Stimulated activated CD4-positive, alpha-beta T cell treated with anti-CD3 and anti-CD28 coated beads, Interleukin-15, amount 100 ng/mL, for 48 hours (primary cell): Measurements from ENCODE around the gene SV2C.

Experiments used
- DNase-seq, 2 donors: peaks; one replicate each; pipeline ENCODE4 v3.0.0-alpha.2; 2020; ENCODE audit warnings: low read depth in 2 of 2

The SV2C gene

GRCh38 chr5:76165711-76166374 lies 82.7 kb downstream of the SV2C start:
- no peak for DNase-seq

- no peak for DNase-seq
Observed at GRCh38 chr5:76166886-76167576, 83.8 kb downstream of the SV2C start.

- DNase-seq = no peak
Observed at GRCh38 chr5:76169146-76169905, 86.1 kb downstream of the SV2C start.

GRCh38 chr5:76174101-76174500 lies 90.9 kb downstream of the SV2C start:
- no peak for DNase-seq

GRCh38 chr5:76175051-76175666 lies 92.0 kb downstream of the SV2C start:
- peak in 1 of 2 donors; percentile 32 for DNase-seq

GRCh38 chr5:76175821-76176403 lies 92.7 kb downstream of the SV2C start:
- no peak for DNase-seq

- no peak for DNase-seq
Observed at GRCh38 chr5:76177978-76178377, 94.8 kb downstream of the SV2C start.

- no peak for DNase-seq
Observed at GRCh38 chr5:76178913-76179312, 95.7 kb downstream of the SV2C start.

GRCh38 chr5:76180814-76181805 lies 97.9 kb downstream of the SV2C start:
- no peak for DNase-seq

- no peak for DNase-seq
Observed at GRCh38 chr5:76187386-76187785, 104.2 kb downstream of the SV2C start.

- DNase-seq = no peak
Observed at GRCh38 chr5:76190356-76190755, 107.2 kb downstream of the SV2C start.

GRCh38 chr5:76192837-76193236 lies 109.7 kb downstream of the SV2C start:
- DNase-seq = no peak

GRCh38 chr5:76193635-76194034 lies 110.5 kb downstream of the SV2C start:
- no peak for DNase-seq

- DNase-seq = no peak
Observed at GRCh38 chr5:76194340-76194739, 111.2 kb downstream of the SV2C start.

GRCh38 chr5:76196457-76196856 lies 113.3 kb downstream of the SV2C start:
- no peak for DNase-seq

GRCh38 chr5:76196886-76197489 lies 113.8 kb downstream of the SV2C start:
- DNase-seq = no peak

- DNase-seq = no peak
Observed at GRCh38 chr5:76197726-76198125, 114.5 kb downstream of the SV2C start.

GRCh38 chr5:76199336-76200318 lies 116.4 kb downstream of the SV2C start:
- no peak for DNase-seq

GRCh38 chr5:76202182-76202581 lies 119.0 kb downstream of the SV2C start:
- DNase-seq = no peak
